A172 (cell line): Measurements from ENCODE around the gene CIAPIN1. TPM values are rescaled to one million over a fixed set of nuclear protein-coding genes. Genes with fewer than 3 reads are reported as not detected.
A peak's percentile ranks its signal among the peaks of the same experiment; 100 is the strongest.

ENCODE experiments used
- DNase-seq: peaks from one replicate; pipeline ENCODE4 v3.0.0-alpha.2; 2015; ENCODE audit warnings: low spot score
- total RNA-seq: library from RNA; depleted of rRNA; stranded (reverse); fragments of >200 nt; shearing (Covaris generic); gene quantifications from 2 replicates; pipeline ENCODE4 v1.2.3, GENCODE V29; 2014; rRNA removed

The CIAPIN1 gene
- 102 and 110 TPM in 2 replicates for total RNA-seq

DNA sequence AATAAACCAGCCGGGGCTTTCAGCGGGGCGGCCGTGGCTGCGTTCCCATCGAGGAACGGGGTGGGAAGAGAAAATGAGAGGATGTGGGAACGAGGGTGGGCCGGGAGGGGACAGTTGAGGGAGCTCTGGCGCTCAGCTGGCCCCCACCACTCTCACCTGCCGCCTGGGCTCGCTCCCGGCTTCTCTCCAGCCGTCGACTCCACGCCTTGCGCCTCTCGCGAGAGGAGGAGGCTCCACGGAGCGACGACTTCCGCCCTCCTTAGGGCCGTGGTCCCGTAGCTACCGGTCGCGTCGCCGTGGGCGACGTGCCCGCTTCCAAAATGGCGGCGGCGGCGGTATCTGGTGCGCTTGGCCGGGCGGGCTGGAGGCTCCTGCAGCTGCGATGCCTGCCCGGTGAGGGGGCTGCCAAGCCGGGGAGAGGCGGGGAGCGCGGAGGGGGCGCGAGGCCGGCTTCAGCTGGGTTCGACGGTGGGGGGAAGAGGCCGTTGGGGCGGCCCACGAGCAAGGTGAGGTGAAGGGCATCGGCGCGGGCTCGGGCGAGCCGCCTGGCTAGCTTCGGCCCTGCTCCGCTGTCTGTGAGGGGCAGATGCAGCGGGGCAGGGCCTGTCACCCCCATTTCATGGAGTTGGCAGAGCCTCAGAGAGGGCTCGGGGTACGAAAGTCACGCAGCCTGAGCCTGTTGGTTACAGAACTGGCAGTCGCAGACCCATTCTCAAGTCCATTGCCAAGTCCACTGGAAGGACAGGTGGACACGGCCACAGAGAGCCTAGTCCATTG lies at the start of gene CIAPIN1, which contains the start of gene COQ9:
Gene CIAPIN1, minus strand, starts transcription at position 200 of the 777 bp plus-strand sequence. CDS start 6,457 bp downstream, outside the sequence.
Gene COQ9, plus strand, starts transcription at position 294 of the 777 bp plus-strand sequence. Its CDS starts 27 bp downstream, at position 321.
- peak; percentile 87 for DNase-seq

DNA sequence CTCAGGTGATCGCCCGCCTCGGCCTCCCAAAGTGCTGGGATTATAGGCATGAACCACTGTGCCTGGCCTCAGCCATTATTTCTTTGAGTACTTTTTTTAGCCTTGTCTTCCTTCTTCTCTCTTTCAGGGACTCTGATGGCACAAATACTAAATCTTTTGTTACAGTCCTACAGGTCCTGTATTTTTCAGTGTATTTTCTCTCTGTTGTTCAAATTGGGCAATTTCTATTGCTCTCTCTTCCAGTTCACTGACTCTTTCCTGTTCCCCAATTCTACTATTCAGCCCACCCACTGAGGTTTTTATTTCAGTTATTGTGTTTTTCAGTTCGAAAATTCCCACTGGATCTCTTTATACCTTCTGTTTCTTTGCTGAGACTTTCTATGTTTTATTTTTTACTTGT lies 46.6 kb upstream of the CIAPIN1 start:
- no peak for DNase-seq

DNA sequence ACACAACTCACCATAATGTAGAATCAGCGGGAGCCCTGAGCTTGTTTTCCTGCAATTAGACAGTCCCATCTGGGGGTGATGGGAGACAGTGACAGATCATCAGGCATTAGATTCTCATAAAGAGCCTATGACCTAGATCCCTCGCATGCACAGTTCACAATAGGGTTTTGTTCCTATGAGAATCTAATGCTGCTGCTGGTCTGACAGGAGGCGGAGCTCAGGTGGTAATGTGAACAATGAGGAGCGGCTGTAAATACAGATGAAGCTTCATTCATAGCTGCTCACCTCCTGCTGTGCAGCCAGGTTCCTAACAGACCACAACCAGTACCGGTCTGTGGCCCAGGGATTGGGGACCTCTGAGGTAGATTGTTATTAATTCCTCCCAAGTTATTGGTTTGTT lies 42.0 kb upstream of the CIAPIN1 start:
- DNase-seq = no peak

- DNase-seq = no peak
Measured at GRCh38 chr16:57486858-57487834, 40.0 kb upstream of the CIAPIN1 start.

DNA sequence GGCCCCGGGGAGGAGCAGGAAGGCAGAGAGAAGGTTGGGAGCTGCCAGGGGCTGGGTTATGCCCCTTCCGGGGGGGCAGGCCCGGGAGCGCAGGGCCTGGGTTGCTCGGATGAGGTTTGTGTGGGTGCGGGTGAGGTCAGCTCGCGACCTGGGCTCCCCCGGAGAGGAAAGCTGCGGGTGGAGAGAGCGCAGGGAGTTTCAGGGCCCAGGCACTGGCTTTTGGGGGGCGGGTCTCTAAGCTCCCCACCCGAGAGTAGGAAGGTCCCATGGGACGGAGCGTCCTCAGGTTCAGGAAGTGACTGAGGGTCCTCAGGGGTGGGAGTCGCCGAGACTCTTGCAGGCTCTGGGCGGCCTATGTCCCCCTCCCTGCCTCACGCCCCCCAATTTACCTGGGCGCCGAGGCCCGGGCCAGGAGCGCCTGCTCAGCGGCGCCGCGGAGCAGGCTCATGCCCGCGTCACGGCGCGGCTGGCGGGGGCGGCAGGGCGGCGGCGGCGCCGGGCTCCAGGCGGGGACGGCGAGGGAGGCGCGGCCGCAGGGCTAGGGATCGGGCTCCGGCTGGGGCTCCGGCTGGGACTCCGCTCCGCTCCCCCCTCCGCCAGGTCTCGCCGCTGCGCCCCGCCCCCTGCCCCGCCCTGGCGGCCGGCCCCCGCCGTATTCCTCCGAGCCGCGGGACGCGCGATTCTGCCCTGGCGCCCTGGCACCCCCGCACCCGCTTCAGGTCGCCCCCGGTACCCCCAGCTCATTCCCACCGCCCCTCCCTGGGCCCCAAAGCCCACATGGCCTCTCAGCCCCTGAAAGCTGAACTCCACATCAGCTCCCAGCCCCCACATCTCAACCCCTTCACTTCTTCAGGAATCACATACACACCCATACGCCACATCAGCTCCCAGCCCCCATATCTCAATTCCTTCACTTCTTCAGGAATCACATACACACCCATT lies 39.0 kb upstream of the CIAPIN1 start, which contains the start of gene DOK4:
Gene DOK4, minus strand, starts transcription at position 578 of the 942 bp plus-strand sequence. CDS start 6,986 bp downstream, outside the sequence.
- peak; percentile 41 for DNase-seq

GRCh38 chr16:57485091-57485915 lies 38.1 kb upstream of the CIAPIN1 start:
- DNase-seq = no peak

DNA sequence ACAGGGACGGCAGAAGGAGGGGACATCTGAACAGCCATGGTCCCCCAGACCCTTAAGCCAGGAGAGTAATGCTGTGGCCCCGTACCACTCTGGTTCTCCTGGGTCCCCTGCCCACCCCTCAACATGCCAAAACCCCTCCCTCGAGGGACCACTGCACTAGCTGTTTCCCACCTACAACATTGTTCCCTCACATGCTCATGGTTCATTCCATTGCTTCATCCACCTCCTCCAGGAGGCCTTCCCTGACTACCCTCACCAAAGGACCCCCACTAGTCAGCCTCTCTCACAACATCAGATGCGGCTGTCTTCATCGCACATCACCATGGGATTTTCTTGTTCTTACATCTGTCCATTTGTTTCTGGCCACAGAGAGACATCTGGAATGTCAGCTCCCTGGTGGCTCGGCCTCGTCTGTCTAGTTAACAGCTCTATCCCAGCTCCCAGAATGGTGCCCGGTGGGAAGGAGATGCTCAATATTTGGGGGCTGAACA lies 37.4 kb upstream of the CIAPIN1 start:
- no peak for DNase-seq

- DNase-seq = no peak
Measured at GRCh38 chr16:57483725-57484514, 36.7 kb upstream of the CIAPIN1 start.

DNA sequence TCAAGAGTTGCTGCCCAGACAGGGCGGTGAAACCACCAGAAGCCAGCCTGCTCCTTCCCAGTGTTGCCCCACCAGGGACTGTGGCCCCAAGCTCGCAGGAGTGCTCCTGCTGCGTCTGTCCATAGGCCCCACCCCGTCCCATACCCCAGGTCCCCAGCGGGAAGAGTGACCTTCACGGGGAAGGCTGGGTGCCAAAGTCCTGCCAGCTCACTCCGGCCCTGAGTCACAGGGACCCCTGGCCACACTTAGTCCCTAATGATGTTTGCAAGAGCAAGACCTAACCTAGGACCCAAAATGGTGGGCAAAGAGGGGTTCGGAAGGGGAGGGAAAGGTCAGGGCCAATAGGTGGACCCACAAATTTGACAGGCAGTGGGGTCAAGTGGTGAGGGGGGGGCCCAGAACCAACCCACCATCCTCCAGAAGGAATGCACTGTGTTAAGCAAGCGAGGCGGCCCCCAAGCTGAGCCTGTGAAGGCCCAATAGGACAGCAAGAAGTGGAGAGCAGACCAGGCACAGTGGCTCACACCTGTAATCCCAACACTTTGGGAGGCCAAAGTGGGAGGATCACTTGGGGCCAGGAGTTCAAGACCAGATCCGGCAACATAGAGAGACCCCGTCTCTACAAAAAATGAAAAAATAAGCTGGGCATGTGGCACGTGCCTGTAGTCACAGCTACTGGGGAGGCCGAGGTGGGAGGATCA lies 35.8 kb upstream of the CIAPIN1 start:
- no peak for DNase-seq

DNA sequence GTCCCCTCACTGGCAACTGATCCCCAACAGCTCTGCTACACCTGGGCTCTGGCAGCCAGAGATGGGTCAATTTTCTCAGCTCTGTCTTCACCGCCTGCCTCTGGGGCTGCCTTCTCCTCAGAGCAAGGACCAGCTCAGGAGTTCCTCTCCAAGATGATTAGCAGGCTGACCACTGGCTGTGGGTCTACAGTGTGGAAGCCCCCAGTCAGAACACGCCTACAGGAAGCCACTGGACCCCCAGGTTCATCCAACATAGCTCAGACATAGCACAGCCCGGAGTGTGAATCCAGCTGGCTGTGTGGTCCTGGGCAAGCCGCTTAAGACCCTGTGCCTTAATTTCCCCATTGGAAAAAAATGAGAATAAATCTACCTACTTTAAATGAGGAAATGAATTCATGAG lies 34.2 kb upstream of the CIAPIN1 start:
- DNase-seq = no peak

GRCh38 chr16:57480754-57481230 lies 33.6 kb upstream of the CIAPIN1 start:
- no peak for DNase-seq

DNA sequence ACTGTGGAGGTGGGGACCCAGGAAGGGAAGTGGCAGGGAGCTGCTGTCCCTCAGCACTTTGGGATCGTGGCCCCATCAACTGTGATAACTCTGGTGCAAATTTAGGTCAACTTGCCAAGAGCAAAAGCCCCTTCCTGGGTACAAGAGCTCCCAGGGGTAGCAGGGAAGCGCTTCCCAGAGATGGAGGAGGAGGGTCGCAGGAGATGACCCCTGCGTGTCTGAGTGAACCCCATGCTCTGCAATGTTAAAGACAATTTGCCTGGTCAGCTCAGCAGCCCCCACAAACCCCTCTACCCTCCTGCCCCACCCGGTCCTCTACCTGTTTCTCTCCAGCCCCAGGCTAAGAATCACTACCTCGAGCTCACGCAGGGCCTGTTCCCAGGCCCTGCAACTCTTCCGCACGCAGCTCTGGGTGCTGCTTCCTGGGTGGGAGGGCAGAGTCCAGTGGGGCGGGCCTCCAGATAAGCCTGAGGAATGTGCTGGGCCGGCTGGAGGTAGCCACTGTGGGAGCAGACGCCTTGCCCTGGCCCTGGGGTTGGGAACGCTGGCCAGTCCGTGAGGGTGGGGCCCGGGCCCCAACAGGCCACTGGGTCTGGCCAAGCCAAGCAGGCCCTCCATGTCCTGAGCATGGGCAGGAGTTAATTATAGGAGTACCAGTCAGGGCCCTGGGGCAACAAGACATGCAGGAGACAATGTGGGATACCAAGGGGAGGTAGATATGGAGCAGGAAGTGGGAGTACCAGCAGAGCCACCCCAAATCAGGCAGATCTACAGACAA lies 33.0 kb upstream of the CIAPIN1 start:
- peak; percentile 77 for DNase-seq

- DNase-seq = peak; percentile 87
Measured at GRCh38 chr16:57479205-57479975, 32.2 kb upstream of the CIAPIN1 start.

DNA sequence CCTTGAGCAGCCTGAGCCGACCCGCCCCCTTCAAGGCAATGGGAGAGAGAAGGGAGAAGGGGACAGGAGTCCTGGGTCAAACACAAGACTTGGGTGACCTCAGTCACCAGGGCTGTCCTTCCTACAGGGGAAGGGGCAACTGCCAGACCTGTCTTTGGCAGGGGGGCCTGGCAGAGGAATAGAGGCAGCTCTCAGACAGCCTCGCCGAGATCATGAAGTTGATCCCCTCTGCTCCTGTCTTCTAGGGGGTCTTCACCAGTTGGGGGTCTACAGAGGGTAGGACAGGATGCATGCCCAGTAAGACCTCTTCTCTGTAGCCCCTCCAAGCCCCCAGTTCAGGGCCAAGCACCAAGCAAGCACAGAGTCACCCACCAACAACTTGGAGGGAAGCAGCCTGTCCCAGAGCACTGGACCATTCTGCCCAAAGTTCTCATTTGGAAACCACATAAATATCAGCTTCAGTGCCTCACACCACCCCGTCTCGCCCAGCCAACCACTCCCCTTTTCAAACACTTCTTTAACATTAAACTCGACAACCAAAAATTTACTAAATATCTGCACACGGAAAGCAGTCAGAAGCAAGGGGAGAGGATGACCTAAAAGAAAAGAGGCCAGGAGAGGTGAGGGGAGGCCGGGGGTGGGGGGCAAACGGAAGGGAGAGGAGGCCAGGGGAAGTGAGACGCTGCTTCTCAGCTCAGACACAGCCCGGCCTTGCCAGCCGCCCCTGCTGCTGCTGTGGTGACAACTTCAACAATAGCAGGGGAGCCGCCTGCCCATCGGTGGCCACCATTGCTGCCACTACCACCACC lies 31.4 kb upstream of the CIAPIN1 start:
- no peak for DNase-seq

DNA sequence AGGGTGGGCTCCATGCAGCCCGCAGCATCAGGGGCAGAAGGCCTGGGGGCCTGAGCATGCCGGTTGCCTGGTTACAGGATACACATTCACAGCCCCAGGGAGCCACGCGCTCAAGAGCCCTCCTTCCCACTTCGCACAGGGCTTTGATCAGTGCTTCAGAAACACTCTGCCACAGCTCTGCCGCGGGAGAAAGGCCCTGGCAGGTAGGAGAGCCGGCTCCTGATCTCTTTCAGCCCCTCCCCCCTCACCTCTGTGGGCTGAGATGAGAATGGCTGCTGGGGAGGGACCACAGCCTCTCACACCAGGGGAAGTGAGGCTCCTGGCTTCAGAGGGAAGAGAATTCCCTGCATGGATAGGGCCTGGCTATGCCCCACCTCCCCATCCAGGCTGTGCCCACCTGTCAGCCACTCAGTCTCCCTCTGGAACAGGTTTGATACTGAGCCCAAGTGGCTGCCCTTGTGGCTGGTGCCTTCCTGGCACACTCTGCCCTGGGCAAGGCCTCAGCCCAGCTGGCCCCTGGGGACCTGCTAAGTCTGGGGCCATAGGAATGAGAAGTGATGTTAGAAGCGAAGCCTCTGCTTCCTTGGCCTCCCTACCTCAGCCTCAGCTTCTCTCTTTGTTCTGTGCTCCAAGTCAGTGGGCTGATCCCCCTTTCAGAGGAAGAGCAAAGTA lies 30.5 kb upstream of the CIAPIN1 start:
- DNase-seq = no peak
